HG02759 (cell line): ENCODE data around the gene MAP3K5.

Source experiments
- ATAC-seq: cut with Tn5 transposase; IDR thresholded peaks from one replicate; pipeline ENCODE4 v1.9.1; 2021; ENCODE audit warnings: mild to moderate bottlenecking, moderate library complexity; ENCODE audit not compliant: unreplicated experiment

MAP3K5 gene

DNA sequence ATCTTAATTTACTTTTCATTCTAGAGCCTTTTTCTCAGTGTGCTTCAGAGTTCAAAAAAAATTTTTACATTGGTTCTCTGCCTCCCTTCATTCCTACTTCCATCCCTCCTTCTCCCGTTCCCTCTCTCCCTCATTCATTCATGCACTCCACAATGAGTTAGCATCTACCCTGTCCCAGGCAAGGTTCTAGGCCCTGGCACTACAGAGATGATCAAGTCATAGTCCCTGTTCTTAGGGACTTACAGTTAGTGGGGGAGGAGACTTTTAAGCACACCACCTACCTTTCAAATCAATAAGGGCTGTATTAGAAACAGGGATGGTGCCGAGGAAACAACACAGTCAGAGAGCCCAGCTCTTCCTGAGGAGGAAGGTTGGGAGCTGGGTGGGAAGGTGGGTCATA is 40.3 kb downstream of the MAP3K5 start:
- ATAC-seq, result no peak

DNA sequence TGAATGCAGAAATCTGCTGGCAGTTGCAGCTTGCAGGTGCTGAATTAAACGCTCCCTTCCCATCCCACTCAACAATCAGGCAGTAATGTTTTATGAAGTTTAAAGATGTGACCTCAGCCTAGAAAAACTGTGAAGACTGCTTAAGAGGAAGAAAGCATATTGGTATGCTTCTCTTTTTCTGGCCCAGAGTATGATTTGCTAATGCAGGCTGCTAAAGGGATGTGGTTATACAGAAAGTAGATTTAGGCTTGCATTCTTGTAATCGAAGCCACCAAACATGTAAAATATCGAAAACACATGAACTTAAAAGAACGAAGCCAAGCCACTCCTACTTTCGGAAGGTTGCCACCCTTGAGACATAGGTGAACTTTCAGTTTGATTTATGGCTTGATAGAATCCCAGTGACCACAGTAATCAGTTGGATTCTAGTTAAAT is 40.7 kb downstream of the MAP3K5 start:
- peak; percentile 91 for ATAC-seq

DNA sequence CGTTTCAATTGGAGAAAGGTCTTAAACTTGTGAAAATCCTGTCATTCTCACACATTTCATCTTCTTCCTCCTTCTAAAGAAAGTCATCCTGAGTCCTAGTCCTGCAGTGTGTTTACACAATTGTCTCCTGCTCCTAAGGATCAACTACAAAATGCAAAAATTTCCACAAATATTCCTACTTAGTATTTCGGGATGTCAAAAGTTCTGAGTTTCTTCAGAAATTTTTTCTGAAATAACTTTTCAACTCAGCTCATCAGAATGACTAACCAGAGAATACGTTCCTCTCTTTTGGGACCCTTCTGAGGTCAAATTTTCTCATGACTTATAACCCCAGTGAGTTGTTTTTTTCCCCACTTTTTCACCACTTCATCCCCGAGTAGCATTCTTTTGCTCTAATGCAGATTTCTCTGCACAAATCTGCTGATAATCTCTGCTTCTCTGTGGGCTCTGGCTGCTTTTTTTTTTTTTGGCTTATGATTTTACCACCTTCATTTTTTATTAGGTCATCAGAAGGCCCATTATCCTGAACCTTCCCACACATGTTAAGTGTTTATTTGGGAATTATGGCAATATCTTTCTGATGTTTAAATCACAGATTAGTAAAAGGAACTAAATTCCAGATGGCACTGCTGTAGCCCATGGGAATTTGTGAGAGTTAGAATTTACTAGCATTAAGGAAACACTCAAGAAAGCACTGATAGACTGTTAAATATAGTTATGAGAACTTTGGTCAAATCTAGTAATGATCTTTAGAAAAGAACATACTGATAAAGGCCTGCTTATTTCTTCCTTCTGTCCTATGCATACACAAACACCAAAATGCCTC is 41.4 kb downstream of the MAP3K5 start:
- ATAC-seq, result no peak

GRCh38 chr6:136749359-136749997 is 42.8 kb downstream of the MAP3K5 start:
- no peak for ATAC-seq

GRCh38 chr6:136747507-136747906 is 44.8 kb downstream of the MAP3K5 start:
- ATAC-seq, result no peak

DNA sequence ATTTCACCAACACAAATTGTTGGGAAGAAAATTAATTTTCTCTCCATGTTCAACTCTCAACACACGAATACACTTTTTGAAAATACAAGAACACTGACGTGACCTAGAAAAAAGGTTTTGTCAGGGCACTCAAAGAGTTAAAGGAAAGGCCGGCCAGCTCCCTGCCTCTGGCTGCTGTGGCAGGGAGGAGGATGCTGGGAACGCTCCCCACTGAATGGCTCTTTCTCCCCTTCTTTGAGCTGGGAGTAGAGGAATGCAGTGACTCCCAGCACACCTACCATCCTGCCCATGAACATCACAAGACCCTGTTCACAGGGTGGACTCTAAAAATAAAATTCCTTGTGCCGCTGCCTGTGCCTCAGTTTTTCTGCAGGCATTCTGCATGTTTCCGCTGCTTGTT is 47.0 kb downstream of the MAP3K5 start:
- no peak for ATAC-seq

DNA sequence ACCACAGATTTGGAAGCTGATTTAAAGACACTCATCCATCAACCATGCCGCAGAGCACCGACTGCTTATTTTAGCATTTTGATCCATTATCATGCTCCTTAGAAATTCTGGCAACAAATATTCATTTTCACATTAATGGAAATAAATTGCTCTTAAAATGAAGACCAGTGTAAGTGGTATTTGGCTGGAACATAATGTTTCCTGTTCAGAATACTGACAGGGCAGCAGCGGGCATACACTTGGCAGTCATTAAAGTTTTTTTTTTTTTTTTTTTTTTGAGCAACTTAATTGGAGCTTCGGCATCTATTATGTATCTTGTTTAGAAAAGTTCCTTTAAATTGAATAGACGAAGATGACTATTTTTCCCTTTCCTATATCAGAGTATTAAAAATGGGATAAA is 47.4 kb downstream of the MAP3K5 start:
- ATAC-seq, result no peak

GRCh38 chr6:136742125-136742524 is 50.2 kb downstream of the MAP3K5 start:
- no peak for ATAC-seq

DNA sequence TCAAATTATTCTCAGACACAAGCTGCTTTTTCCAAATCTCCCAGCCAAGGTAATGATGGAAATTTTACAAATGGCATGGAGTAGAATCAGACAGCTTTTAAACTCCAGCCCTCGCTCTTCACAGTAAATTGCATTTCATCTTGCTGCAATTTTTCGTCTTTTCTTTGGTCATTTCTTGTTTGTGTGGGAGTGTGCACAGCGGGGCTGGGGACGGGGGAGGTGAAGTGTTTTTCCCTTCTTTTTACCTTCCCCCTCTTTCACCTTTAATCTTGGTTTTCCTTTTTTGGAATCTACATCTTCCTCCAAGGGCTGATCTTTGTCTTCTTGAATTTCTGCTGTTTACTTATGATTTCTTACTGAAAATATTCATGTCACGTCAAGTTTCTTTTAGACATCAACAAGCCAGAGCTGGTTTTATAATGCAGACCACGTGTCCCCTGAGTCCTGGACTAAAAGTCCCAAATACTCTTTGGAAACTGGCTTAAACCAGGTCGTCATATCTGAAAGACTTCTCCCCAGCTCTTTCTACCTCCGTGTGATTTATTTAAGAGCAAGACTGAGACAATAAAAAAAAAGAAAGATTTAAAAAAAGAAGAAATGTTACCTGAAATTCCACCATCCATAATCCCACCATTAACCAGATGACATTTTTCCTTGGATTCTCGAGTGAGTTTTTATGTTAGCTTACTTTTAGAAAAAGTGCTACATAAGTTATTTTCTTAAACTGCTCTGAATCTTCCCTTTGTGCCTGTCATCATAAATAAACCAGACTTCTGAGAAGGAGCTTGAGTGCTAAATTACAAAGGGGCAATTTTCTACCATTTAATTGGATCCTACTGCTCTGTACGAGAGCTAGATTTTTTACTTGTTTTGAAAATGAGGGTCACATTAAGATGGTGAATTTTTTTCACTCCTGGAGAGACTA is 52.0 kb downstream of the MAP3K5 start:
- ATAC-seq, result no peak

GRCh38 chr6:136739501-136739900 is 52.8 kb downstream of the MAP3K5 start:
- ATAC-seq, result no peak

- ATAC-seq, result no peak
These were observed 53.2 kb downstream of the MAP3K5 start for GRCh38 chr6:136739071-136739470.

DNA sequence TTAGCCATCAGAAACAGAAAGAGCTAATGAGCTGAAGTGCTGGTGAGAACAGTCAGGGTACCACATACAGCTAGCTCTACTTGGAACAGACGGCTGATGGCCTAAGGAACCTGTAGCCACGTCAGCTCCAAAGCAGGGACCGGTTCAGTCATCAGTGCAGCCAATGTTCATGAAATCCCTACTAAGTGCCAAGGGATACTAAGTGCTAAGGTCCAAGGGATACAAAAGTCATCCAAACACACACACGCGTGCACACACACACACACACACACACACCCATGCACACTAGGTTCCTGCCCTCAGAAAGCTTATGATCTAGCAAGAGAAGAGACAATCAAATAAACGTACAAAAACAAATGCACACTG is 53.6 kb downstream of the MAP3K5 start:
- no peak for ATAC-seq

GRCh38 chr6:136737871-136738691 is 54.2 kb downstream of the MAP3K5 start:
- no peak for ATAC-seq

GRCh38 chr6:136737374-136737844 is 54.9 kb downstream of the MAP3K5 start:
- ATAC-seq, result no peak

DNA sequence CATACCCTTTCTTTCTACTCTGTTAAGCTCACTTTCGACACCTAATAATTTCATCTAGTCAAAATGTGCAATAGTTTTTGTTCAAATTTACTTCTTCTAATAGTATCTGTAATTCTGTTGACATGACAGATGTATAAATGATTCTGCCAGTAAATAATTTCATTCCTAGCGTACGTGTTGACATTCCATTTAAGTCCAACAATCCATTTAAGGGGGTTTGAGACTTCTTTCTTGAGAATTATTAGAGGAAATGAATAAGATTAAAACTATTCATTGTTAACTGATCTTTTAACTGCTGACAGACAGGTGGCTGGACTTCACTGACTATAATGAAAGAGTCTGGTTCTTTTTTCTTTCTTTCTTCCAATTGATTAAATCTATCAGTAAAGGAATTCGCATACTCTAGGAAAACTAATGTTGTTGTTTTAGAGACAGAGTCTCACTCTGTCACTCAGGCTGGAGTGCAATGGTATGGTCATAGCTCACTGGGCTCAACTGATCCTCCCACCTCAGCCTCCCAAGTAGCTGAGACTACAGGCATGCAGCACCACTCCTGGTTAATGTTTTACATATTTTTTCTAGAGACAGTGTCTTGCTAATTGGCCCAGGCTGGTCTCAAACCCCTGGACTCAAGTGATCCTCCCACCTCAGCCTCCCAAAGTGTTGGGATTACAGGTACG is 55.9 kb downstream of the MAP3K5 start:
- peak; percentile 76 for ATAC-seq

DNA sequence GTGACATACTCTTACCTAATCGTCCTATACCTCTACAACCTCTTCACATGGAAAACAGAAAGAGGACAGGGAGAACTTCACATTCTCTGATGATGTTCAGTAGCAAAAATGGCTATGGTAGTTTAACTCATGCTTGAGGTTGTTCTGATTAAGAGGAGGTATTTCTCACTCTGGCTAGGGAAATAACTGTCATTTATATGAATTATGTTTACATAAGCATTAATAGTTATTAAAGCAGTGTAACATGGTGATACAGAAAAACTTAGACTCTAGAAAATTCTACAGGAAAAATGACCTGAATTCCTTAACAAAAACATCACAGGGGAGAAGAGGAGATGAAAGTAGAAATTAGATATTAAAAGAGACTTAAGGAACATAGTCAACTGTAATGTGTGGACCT is 57.3 kb downstream of the MAP3K5 start:
- no peak for ATAC-seq

- no peak for ATAC-seq
These were observed 59.4 kb downstream of the MAP3K5 start for GRCh38 chr6:136732889-136733288.

- ATAC-seq, result no peak
These were observed 62.4 kb downstream of the MAP3K5 start for GRCh38 chr6:136729832-136730231.

GRCh38 chr6:136728976-136729515 is 63.2 kb downstream of the MAP3K5 start:
- ATAC-seq, result no peak
